Fibroblast of lung (primary cell): ENCODE data around the gene SLC9A5. TPM values are rescaled to one million over a fixed set of nuclear protein-coding genes. Genes with fewer than 3 reads are reported as not detected.

ENCODE experiments used
- DNase-seq, 2 donors: peaks; one replicate each; pipeline versions ENCODE4 v3.0.0 to v3.0.0-alpha.2; 2010; ENCODE audit warnings: low read depth in 2 of 2
- H2AFZ ChIP-seq: 2 replicates; pipeline ENCODE4 v1.5.1; 2012; ENCODE audit warnings: low read length, control low read depth, inconsistent platforms
- H3K27ac ChIP-seq: 2 replicates; pipeline ENCODE4 v1.5.1; 2011; ENCODE audit warnings: low read length, control low read depth; ENCODE audit not compliant: insufficient read depth
- H3K27me3 ChIP-seq: 2 replicates; pipeline ENCODE4 v1.5.1; 2011; ENCODE audit warnings: mild to moderate bottlenecking, low read length; ENCODE audit not compliant: control insufficient read depth, insufficient read depth
- H3K36me3 ChIP-seq: 2 replicates; pipeline ENCODE4 v1.5.1; 2011; ENCODE audit warnings: low read length; ENCODE audit not compliant: control insufficient read depth, insufficient read depth
- H3K4me1 ChIP-seq: 2 replicates; pipeline ENCODE4 v1.5.1; 2011; ENCODE audit warnings: low read length; ENCODE audit not compliant: control insufficient read depth, insufficient read depth; ENCODE audit errors: extremely low read depth
- H3K4me2 ChIP-seq: 2 replicates; pipeline ENCODE4 v1.5.1; 2011; ENCODE audit warnings: low read length, control low read depth; ENCODE audit not compliant: insufficient read depth; ENCODE audit errors: extremely low read depth
- H3K4me3 ChIP-seq, 4 experiments: fragments of 200-600 bp in 1 of 4; sonication (generic) in 1 of 4; replicated peaks in 1 of 4; 2 replicates each; pipeline ENCODE4 v1.5.1; 2011 to 2016; ENCODE audit warnings: low read length in 4 of 4, low read depth in 3 of 4, mild to moderate bottlenecking in 3 of 4, control low read depth in 2 of 4, inconsistent platforms in 1 of 4, mixed read lengths in 1 of 4; ENCODE audit not compliant: insufficient read depth in 1 of 4; ENCODE audit errors: control extremely low read depth in 1 of 4
- H3K79me2 ChIP-seq: 2 replicates; pipeline ENCODE4 v1.5.1; 2012; ENCODE audit warnings: mild to moderate bottlenecking, low read length, inconsistent platforms; ENCODE audit not compliant: control insufficient read depth, insufficient read depth
- H3K9ac ChIP-seq: 2 replicates; pipeline ENCODE4 v1.5.1; 2011; ENCODE audit warnings: mild to moderate bottlenecking, low read length, control low read depth; ENCODE audit not compliant: insufficient read depth
- H3K9me3 ChIP-seq: 2 replicates; pipeline ENCODE4 v1.5.1; 2012; ENCODE audit warnings: low read depth, low read length; ENCODE audit not compliant: control insufficient read depth, insufficient read depth
- H4K20me1 ChIP-seq: 2 replicates; pipeline ENCODE4 v1.5.1; 2011; ENCODE audit warnings: low read length; ENCODE audit not compliant: control insufficient read depth, insufficient read depth; ENCODE audit errors: extremely low read depth
- EZH2 ChIP-seq: IDR thresholded peaks from 2 replicates; pipeline ENCODE4 v1.5.1; 2012; ENCODE audit warnings: low read length, control low read depth, mild to moderate bottlenecking; ENCODE audit errors: missing control alignments
- polyA plus RNA-seq, 2 donors: library from polyadenylated mRNA; depleted of rRNA in 1 of 2; stranded (reverse) in 1 of 2; unstranded in 1 of 2; fragments of >200 nt; gene quantifications; 2 replicates each; pipeline ENCODE4 v1.2.1, GENCODE V29; 2011 to 2012; ENCODE audit warnings: missing spikeins in 1 of 2
- total RNA-seq: library from RNA; depleted of rRNA; stranded (reverse); fragments of >200 nt; gene quantifications from 2 replicates; pipeline ENCODE4 v1.2.1, GENCODE V29; 2014
- TF ChIP-seq, protein P1 (sequence below), 2 donors: IDR thresholded peaks in 1 of 2; conservative IDR thresholded peaks in 1 of 2; 1 replicate in 1 of 2; 2 replicates in 1 of 2; pipeline ENCODE4 v1.5.1; 2011 to 2012; ENCODE audit warnings: low read length in 2 of 2, control low read depth in 1 of 2, inconsistent platforms in 1 of 2, low read depth in 1 of 2, mild to moderate bottlenecking in 1 of 2

Gene SLC9A5
- total and polyA plus RNA-seq, 2 donors (not counting 1 experiment from before 2014, with no cell fraction given), result 2.0 to 2.3 TPM

DNA sequence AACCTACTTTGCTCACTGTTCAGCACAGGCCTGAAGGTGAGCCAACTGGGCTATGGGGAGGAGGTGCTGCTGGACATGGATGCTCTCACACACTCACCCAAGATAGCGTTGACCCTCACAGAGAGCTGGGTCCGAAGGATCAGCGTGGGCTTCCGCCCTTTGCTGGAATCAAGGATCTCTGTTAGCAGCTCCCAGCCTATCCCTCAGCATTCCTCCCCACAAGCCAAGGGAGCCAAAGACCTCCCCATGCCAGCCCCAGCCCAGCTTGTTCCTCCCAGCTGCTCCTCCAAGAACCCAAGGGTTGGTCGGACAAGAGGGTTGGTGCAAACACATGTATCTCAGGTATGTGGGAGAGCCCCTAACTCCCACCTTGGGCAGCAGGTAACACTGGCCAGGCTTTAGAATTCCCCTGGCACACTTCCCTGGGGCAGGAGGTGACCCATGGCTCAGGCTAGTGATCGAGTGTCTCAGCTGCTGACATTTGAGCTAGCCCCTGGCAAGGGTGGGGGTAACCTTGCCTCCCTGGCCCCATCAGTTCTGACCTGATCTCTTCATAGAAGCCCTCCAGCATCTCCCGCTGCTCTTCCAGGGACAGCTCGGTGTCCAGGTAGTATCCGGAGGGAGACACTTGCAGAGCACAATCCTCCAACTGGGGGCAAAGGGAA, 9.8 kb upstream of the SLC9A5 start:
- no peak overlapping the region for H3K27ac ChIP-seq
- no peak overlapping the region for H3K4me2 ChIP-seq
- H3K79me2 ChIP-seq, result peaks cover 34% of the 10 kb centered on the region
- no peak for DNase-seq
- no peak for TF ChIP-seq EZH2
- TF ChIP-seq, protein P1, sequence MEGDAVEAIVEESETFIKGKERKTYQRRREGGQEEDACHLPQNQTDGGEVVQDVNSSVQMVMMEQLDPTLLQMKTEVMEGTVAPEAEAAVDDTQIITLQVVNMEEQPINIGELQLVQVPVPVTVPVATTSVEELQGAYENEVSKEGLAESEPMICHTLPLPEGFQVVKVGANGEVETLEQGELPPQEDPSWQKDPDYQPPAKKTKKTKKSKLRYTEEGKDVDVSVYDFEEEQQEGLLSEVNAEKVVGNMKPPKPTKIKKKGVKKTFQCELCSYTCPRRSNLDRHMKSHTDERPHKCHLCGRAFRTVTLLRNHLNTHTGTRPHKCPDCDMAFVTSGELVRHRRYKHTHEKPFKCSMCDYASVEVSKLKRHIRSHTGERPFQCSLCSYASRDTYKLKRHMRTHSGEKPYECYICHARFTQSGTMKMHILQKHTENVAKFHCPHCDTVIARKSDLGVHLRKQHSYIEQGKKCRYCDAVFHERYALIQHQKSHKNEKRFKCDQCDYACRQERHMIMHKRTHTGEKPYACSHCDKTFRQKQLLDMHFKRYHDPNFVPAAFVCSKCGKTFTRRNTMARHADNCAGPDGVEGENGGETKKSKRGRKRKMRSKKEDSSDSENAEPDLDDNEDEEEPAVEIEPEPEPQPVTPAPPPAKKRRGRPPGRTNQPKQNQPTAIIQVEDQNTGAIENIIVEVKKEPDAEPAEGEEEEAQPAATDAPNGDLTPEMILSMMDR (conservative IDR thresholded peaks at IDR 0.05 in 1 of 2, IDR thresholded peaks at IDR 0.05 in 1 of 2; ENCODE audit: low read depth in 1 of 2, low read length in 2 of 2), result no peak
- peaks cover 34% of the 10 kb centered on the region for H3K36me3 ChIP-seq
- no peak overlapping the region for H2AFZ ChIP-seq
- H3K27me3 ChIP-seq, result no peaks in the 10 kb centered on the region
- H3K4me3 ChIP-seq, result no peak overlapping the region
- peaks cover 36% of the 10 kb centered on the region for H3K4me1 ChIP-seq
- no peaks in the 10 kb centered on the region for H3K9me3 ChIP-seq
- H4K20me1 ChIP-seq, result no peaks in the 10 kb centered on the region
- no peak overlapping the region for H3K9ac ChIP-seq

DNA sequence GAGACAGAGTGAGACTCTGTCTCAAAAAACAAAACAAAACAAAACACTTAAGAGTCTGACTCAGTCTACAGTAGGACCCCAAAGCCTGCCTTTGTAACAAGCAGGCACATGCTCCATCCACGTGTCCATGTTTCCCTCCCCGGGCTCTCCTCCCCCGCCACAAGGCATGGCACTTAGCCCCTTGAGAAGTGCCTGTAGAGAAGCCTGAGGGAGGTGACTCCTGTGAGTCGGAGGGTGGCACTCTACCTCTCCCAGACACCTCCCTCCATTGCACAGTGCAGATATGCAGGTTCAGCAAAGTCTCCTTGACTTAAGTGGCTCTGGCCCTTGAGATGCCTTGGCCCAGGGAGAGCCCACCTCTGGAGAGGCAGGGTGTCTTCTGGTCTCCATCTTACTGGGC, 8.3 kb upstream of the SLC9A5 start:
- Histone ChIP-seq H4K20me1 (no peaks in the 10 kb centered on the region), H3K9me3 (no peaks in the 10 kb centered on the region), H3K4me3 (no peak overlapping the region), H3K36me3 (peaks cover 30% of the 10 kb centered on the region), H3K27me3 (no peaks in the 10 kb centered on the region), H3K4me2 (peak overlapping the region; percentile 23), H3K27ac (peak overlapping the region; percentile 75), H3K9ac (peak overlapping the region; percentile 57), H3K4me1 (peaks cover 52% of the 10 kb centered on the region), H2AFZ (no peak overlapping the region), H3K79me2 (peaks cover 43% of the 10 kb centered on the region)
- TF ChIP-seq, protein P1 (conservative IDR thresholded peaks at IDR 0.05 in 1 of 2, IDR thresholded peaks at IDR 0.05 in 1 of 2; ENCODE audit: low read depth in 1 of 2, low read length in 2 of 2), result no peak
- TF ChIP-seq EZH2, result no peak
- DNase-seq, result peak in 1 of 2 donors; percentile 59

DNA sequence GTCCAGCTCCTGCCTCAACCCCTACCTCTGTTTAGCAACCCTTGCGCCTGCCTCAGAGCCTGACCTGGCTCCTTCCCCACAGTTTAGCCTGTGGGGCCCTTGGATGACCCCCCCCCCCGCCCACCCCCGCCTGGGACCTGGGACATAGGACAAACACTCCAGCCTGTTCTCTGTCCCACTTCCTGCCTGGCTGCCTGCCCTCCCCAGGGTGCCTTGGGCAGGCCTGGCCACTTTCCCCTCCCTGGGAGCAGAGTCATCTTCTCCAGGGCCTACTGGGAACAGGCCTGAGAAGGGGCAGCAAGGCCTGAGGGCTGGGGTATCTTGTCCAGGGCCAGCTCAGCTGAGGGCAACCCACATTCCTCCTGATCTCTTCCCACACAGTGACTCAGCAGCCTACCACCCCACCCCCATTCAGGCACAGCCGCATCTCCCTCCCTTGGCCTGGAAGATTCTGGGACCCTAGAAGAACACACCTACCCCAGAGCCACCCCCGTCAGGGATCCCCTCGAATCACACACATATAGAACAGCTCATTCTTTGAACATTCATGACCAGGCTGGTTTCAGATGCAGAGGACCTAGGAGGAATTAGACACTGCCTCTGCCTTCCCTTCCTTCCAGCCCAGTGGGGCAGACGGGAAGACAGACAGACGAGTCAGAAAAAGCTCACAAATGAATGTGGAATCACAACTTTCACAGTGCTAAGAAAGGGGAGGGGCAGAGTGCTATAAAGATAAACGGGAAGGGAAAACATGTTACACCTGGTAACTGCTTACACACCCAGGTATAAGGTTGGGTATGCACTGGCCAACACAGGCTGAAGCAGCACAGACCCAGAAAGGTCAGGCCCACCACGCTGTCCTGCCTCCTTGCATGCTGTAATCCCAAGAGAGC, 7.5 kb upstream of the SLC9A5 start:
- no peaks in the 10 kb centered on the region for H3K27me3 ChIP-seq
- peaks cover 53% of the 10 kb centered on the region for H3K4me1 ChIP-seq
- peaks cover 23% of the 10 kb centered on the region for H3K36me3 ChIP-seq
- TF ChIP-seq, protein P1 (conservative IDR thresholded peaks at IDR 0.05 in 1 of 2, IDR thresholded peaks at IDR 0.05 in 1 of 2; ENCODE audit: low read depth in 1 of 2, low read length in 2 of 2), result no peak
- TF ChIP-seq EZH2, result no peak
- H3K4me3 ChIP-seq, result no peak overlapping the region
- H3K9me3 ChIP-seq, result no peaks in the 10 kb centered on the region
- DNase-seq, result peak; percentile 74 to 86
- peak overlapping the region; percentile 63 for H3K4me2 ChIP-seq
- no peaks in the 10 kb centered on the region for H4K20me1 ChIP-seq
- H3K9ac ChIP-seq, result peak overlapping the region; percentile 36
- peaks cover 43% of the 10 kb centered on the region for H3K79me2 ChIP-seq
- no peak overlapping the region for H2AFZ ChIP-seq
- peak overlapping the region; percentile 75 for H3K27ac ChIP-seq
